ENCODE data around the gene RAB27A. TPM values are rescaled to one million over a fixed set of nuclear protein-coding genes. Genes with fewer than 3 reads are reported as not detected.

Gene RAB27A
- 28.1 TPM for polyA plus RNA-seq
- long read RNA-seq, donor 1, partial matches to known transcripts = 6 of 8 reads
- long read RNA-seq, donor 1, other reads (novel, unspliced or antisense) = 0 of 8 reads
- long read RNA-seq, donor 2, transcript RAB27A-201 (7 exons, 3,446 nt) = major isoform, 5 of 11 reads
- long read RNA-seq, donor 2, partial matches to known transcripts = 0 of 11 reads
- long read RNA-seq, donor 2, other reads (novel, unspliced or antisense) = 5 of 11 reads
- long read RNA-seq, donor 3 = 0 reads
- long read RNA-seq, donor 4 = 0 reads
- long read RNA-seq, donor 5, partial matches to known transcripts = 0 of 2 reads
- long read RNA-seq, donor 5, other reads (novel, unspliced or antisense) = 0 of 2 reads
- long read RNA-seq, donor 6, partial matches to known transcripts = 0 of 1 reads
- long read RNA-seq, donor 6, other reads (novel, unspliced or antisense) = 0 of 1 reads
- long read RNA-seq, donor 7, partial matches to known transcripts = 0 of 1 reads
- long read RNA-seq, donor 7, other reads (novel, unspliced or antisense) = 0 of 1 reads
- long read RNA-seq, donor 8, transcript RAB27A-201 (7 exons, 3,446 nt) = major isoform, 6 of 7 reads
- long read RNA-seq, donor 8, partial matches to known transcripts = 0 of 7 reads
- long read RNA-seq, donor 8, other reads (novel, unspliced or antisense) = 0 of 7 reads
- long read RNA-seq, donor 9, partial matches to known transcripts = 0 of 1 reads
- long read RNA-seq, donor 9, other reads (novel, unspliced or antisense) = 0 of 1 reads
- long read RNA-seq, donor 10, partial matches to known transcripts = 0 of 3 reads
- long read RNA-seq, donor 10, other reads (novel, unspliced or antisense) = 0 of 3 reads
- long read RNA-seq, donor 11, partial matches to known transcripts = 0 of 1 reads
- long read RNA-seq, donor 11, other reads (novel, unspliced or antisense) = 0 of 1 reads

DNA sequence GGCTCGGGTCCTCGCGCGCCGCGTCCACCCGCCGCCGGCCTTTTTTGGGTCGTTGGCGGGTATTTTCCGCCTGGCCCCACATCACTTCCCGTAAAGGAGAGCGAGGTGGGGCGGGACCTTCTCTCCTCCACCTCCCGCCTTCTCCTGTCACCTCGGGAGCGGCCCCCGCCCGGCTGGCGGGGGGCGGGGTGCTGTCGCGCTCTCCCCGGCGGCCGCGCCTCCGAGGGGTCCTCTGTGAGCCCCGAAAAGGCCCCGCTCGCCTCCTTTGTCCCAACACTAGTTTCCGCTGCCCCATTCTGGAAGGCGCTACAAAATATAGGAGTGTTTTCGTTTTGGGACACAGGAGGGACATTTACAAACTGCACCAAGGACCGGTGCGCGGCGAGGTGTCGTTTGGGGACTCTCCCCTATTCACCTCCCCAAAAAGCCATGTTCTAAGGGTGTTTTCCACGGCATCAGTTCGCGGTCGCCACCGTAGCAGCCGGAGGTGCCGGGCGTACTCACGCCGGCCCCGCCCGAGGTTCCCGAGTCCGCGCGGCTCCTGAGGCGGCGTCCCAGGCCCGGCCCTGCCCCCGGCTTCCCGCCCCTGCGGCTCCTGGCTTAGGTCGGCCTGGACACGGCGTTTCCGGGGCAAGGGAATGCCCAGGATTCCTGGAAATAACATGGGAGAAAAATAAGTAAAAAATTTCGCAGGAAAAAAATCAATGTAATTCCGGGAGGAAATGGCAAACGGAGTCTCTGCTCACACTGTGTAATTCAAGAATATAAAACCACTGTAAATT, at the start of gene RAB27A:
RAB27A (minus strand) TSS at position 68 of the 782 bp plus-strand sequence. CDS start 54,879 bp downstream, outside the sequence.
- Histone ChIP-seq H3K9me3 (ENCODE audit: control insufficient read depth, low read depth, low read length) (no peaks in the 10 kb centered on the region), H3K27ac (ENCODE audit: low read length) (peak within 1 kb of the TSS; percentile 86), H3K36me3 (ENCODE audit: control insufficient read depth, insufficient read depth, low read length) (no peaks in the 10 kb centered on the region), H3K4me1 (ENCODE audit: control insufficient read depth, insufficient read depth, low read length) (peaks cover 5% of the 10 kb centered on the region), H3K27me3 (ENCODE audit: control insufficient read depth, insufficient read depth, low read length) (no peaks in the 10 kb centered on the region), H3K4me3 (ENCODE audit: low read length) (peak within 1 kb of the TSS; percentile 89)
- peak; percentile 62 to 86 for DNase-seq
- 0% methylated on average over 2 of the region's 69 CpGs for WGBS (ENCODE audit: insufficient coverage, low lambda C conversion rate)

DNA sequence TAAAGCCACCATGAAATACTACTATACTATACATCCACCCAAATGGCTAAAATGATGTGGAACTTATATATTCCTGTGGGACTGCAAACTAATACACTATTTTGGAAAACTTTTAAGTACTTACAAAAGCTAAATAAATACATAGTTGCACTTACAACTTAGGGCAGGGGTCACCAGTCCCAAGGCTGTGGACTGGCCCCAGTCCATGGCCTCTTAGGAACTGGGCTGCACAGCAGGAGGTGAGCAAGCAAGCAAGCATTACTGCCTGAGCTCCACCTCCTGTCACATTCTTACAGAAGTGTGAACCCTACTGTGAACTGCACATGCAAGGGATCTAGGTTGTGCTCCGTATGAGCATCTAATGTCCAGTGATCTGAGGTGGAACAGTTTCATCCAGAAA, 47.5 kb upstream of the RAB27A start:
- WGBS (ENCODE audit: insufficient coverage, low lambda C conversion rate) = no CpG with 5 or more reads among the region's 1 CpG

GRCh38 chr15:55334997-55335396, 45.4 kb upstream of the RAB27A start:
- H3K9me3 ChIP-seq (ENCODE audit: control insufficient read depth, low read depth, low read length) = no peaks in the 10 kb centered on the region
- H3K27me3 ChIP-seq (ENCODE audit: control insufficient read depth, insufficient read depth, low read length) = no peaks in the 10 kb centered on the region
- H3K4me3 ChIP-seq (ENCODE audit: low read length) = no peak overlapping the region
- no peak overlapping the region for H3K27ac ChIP-seq (ENCODE audit: low read length)
- peaks cover 17% of the 10 kb centered on the region for H3K36me3 ChIP-seq (ENCODE audit: control insufficient read depth, insufficient read depth, low read length)
- 100% methylated on average over 1 of the region's 1 CpG for whole genome bisulfite sequencing (ENCODE audit: insufficient coverage, low lambda C conversion rate)
- DNase-seq = no peak
- no peaks in the 10 kb centered on the region for H3K4me1 ChIP-seq (ENCODE audit: control insufficient read depth, insufficient read depth, low read length)

More for the DNA sequence above, 47.5 kb upstream of the RAB27A start:
- Histone ChIP-seq H3K27me3 (ENCODE audit: control insufficient read depth, insufficient read depth, low read length) (no peaks in the 10 kb centered on the region), H3K36me3 (ENCODE audit: control insufficient read depth, insufficient read depth, low read length) (peaks cover 11% of the 10 kb centered on the region), H3K9me3 (ENCODE audit: control insufficient read depth, low read depth, low read length) (no peaks in the 10 kb centered on the region), H3K4me3 (ENCODE audit: low read length) (no peak overlapping the region), H3K4me1 (ENCODE audit: control insufficient read depth, insufficient read depth, low read length) (no peaks in the 10 kb centered on the region), H3K27ac (ENCODE audit: low read length) (no peak overlapping the region)
- DNase-seq = no peak

DNA sequence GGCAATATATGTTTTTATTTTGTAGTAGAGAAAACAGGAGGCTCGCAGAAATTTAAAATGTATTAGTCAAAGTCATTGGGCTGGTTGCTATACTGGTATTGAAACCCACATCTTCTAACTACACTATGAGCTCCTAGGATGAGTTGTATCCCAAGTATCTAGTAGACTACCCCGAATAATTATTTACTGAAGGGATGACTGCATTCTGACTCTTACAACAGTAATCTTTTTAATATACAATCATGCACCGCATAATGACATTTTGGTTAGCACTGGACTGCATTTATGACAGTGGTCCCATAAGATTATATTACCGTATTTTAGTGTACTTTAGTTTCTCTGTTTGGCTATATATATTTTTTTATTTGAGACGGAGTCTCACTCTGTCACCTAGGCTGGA, 44.8 kb upstream of the RAB27A start:
- H3K9me3 ChIP-seq (ENCODE audit: control insufficient read depth, low read depth, low read length) = no peaks in the 10 kb centered on the region
- DNase-seq = no peak
- 100% methylated on average over 2 of the region's 5 CpGs for WGBS (ENCODE audit: insufficient coverage, low lambda C conversion rate)
- peaks cover 17% of the 10 kb centered on the region for H3K36me3 ChIP-seq (ENCODE audit: control insufficient read depth, insufficient read depth, low read length)
- no peaks in the 10 kb centered on the region for H3K27me3 ChIP-seq (ENCODE audit: control insufficient read depth, insufficient read depth, low read length)
- no peak overlapping the region for H3K4me3 ChIP-seq (ENCODE audit: low read length)
- no peak overlapping the region for H3K27ac ChIP-seq (ENCODE audit: low read length)
- no peaks in the 10 kb centered on the region for H3K4me1 ChIP-seq (ENCODE audit: control insufficient read depth, insufficient read depth, low read length)

DNA sequence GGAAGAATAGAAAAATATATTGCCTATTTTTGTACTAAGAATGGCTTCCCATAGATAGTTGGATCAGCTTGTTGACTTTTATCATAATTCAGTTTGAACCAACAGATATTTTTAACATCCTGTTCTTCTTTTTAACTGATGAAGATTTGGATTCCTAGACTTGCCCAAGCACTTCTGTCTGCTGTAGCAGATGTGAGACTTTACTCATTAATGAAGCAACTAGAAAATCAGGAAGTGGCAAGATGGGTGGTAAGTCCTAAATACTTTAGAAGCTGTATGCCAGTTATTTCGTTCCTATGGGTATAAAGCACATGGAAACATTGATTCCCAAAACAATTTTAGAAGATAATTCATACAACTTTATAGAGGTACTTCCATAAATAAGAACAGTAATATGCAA, 37.8 kb upstream of the RAB27A start:
- no peak for DNase-seq
- Histone ChIP-seq H3K27ac (ENCODE audit: low read length) (no peak overlapping the region), H3K36me3 (ENCODE audit: control insufficient read depth, insufficient read depth, low read length) (peaks cover 15% of the 10 kb centered on the region), H3K27me3 (ENCODE audit: control insufficient read depth, insufficient read depth, low read length) (no peaks in the 10 kb centered on the region), H3K4me1 (ENCODE audit: control insufficient read depth, insufficient read depth, low read length) (no peaks in the 10 kb centered on the region), H3K9me3 (ENCODE audit: control insufficient read depth, low read depth, low read length) (no peaks in the 10 kb centered on the region), H3K4me3 (ENCODE audit: low read length) (no peak overlapping the region)
- no CpG with 5 or more reads among the region's 1 CpG for WGBS (ENCODE audit: insufficient coverage, low lambda C conversion rate)

DNA sequence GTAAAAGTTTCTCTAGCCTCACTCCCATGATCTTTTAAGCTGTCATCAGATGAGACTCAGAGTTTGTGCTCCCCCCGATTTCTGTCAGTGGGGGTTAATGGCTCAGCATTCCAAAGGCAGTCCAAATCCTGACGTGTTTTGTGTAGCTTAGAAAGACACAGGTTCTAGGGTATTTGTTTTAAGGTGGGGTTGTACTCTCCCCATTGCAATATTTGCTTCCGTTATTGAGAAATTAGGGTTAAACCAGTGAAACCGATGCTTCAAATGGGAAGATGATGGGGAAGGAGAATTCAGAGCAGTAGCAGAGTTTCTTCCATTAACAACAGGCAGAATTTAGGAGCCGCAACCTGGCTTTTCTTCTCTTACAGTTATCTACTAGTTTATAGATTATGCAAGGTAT, 32.9 kb upstream of the RAB27A start:
- WGBS (ENCODE audit: insufficient coverage, low lambda C conversion rate) = no CpG with 5 or more reads among the region's 5 CpGs
- H3K27me3 ChIP-seq (ENCODE audit: control insufficient read depth, insufficient read depth, low read length) = no peaks in the 10 kb centered on the region
- no peaks in the 10 kb centered on the region for H3K9me3 ChIP-seq (ENCODE audit: control insufficient read depth, low read depth, low read length)
- no peak for DNase-seq
- peaks cover 4% of the 10 kb centered on the region for H3K36me3 ChIP-seq (ENCODE audit: control insufficient read depth, insufficient read depth, low read length)
- peaks cover 2% of the 10 kb centered on the region for H3K4me1 ChIP-seq (ENCODE audit: control insufficient read depth, insufficient read depth, low read length)
- no peak overlapping the region for H3K27ac ChIP-seq (ENCODE audit: low read length)
- no peak overlapping the region for H3K4me3 ChIP-seq (ENCODE audit: low read length)

- H3K27ac ChIP-seq (ENCODE audit: low read length) = no peak overlapping the region
- peaks cover 2% of the 10 kb centered on the region for H3K4me1 ChIP-seq (ENCODE audit: control insufficient read depth, insufficient read depth, low read length)
- peaks cover 2% of the 10 kb centered on the region for H3K36me3 ChIP-seq (ENCODE audit: control insufficient read depth, insufficient read depth, low read length)
- no CpG with 5 or more reads among the region's 1 CpG for WGBS (ENCODE audit: insufficient coverage, low lambda C conversion rate)
- no peak overlapping the region for H3K4me3 ChIP-seq (ENCODE audit: low read length)
- DNase-seq = no peak
- H3K9me3 ChIP-seq (ENCODE audit: control insufficient read depth, low read depth, low read length) = no peaks in the 10 kb centered on the region
- H3K27me3 ChIP-seq (ENCODE audit: control insufficient read depth, insufficient read depth, low read length) = no peaks in the 10 kb centered on the region
Measured at GRCh38 chr15:55320963-55321362, 31.4 kb upstream of the RAB27A start.

DNA sequence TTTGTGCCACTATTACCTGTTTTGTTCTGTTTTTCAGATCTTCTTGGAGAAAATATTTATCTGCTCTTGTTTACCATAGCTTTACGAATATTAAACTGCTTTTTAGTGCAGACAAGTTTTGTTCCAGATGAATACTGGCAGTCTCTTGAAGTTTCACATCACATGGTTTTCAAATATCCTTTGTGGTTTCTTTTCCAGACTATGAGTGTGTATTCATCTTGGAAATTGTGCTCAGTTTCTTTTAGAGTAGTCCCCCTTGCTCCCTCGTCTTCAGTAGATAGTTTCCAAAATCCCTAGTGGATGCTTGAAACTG, 30.6 kb upstream of the RAB27A start:
- H3K36me3 ChIP-seq (ENCODE audit: control insufficient read depth, insufficient read depth, low read length) = peaks cover 2% of the 10 kb centered on the region
- no peak overlapping the region for H3K4me3 ChIP-seq (ENCODE audit: low read length)
- WGBS (ENCODE audit: insufficient coverage, low lambda C conversion rate) = 87% methylated on average over 2 of the region's 2 CpGs
- no peak for DNase-seq
- H3K27ac ChIP-seq (ENCODE audit: low read length) = no peak overlapping the region
- H3K27me3 ChIP-seq (ENCODE audit: control insufficient read depth, insufficient read depth, low read length) = no peaks in the 10 kb centered on the region
- peaks cover 2% of the 10 kb centered on the region for H3K4me1 ChIP-seq (ENCODE audit: control insufficient read depth, insufficient read depth, low read length)
- no peaks in the 10 kb centered on the region for H3K9me3 ChIP-seq (ENCODE audit: control insufficient read depth, low read depth, low read length)

DNA sequence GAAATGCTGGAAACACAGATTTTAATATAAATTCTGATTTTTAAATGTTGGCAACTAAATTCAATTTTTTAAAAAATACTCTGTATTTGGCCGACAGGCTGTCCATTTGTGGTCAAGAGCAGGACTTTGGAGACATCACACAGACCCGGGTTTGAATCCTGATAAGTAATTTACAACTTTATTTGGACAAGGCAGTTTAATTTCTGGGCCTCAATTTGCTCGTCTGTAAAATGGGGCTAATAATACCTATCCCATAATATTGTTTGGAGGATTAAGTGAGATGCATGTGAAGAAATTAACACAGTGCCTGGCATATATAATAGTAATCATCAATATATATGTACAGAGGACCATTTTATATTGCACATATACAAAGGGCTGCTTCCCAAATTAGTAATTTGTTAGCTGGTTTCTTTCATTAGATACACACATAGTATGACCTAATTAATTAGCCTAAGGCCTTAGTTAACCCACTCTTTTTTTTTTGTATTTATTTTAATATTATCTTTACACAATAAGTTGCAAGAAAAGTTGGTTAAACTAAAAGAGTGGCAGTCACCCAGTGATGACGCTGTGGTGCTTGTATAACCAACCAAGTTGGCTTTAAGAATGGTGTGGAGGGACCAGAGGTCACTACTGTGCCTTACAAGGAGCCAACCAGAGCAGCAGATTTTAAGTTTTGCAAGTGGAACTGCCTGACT, 30.1 kb upstream of the RAB27A start:
- no peaks in the 10 kb centered on the region for H3K27me3 ChIP-seq (ENCODE audit: control insufficient read depth, insufficient read depth, low read length)
- peak in 1 of 2 donors; percentile 20 for DNase-seq
- peak overlapping the region; percentile 61 for H3K27ac ChIP-seq (ENCODE audit: low read length)
- H3K9me3 ChIP-seq (ENCODE audit: control insufficient read depth, low read depth, low read length) = no peaks in the 10 kb centered on the region
- H3K4me1 ChIP-seq (ENCODE audit: control insufficient read depth, insufficient read depth, low read length) = peaks cover 2% of the 10 kb centered on the region
- WGBS (ENCODE audit: insufficient coverage, low lambda C conversion rate) = no CpG with 5 or more reads among the region's 4 CpGs
- peaks cover 2% of the 10 kb centered on the region for H3K36me3 ChIP-seq (ENCODE audit: control insufficient read depth, insufficient read depth, low read length)
- peak overlapping the region; percentile 87 for H3K4me3 ChIP-seq (ENCODE audit: low read length)
